RWPE2 (cell line): ENCODE results near the gene C16orf92.
A peak's percentile ranks its signal among the peaks of the same experiment; 100 is the strongest.
"Not testable (repeated sequence)": the region's sequence is repeated elsewhere in the genome, so short reads cannot be mapped to it uniquely, and the experiment has no call there.

Experiments used
- ATAC-seq: fragments of 200-7000 bp; cut with Tn5 transposase; 3 replicates; pipeline ENCODE4 v1.9.1; 2021; ENCODE audit warnings: low read depth
- DNase-seq: peaks from one replicate; pipeline ENCODE4 v3.0.0-alpha.2; 2020; ENCODE audit warnings: low spot score
- H3K27ac ChIP-seq: fragments of 450-650 bp; 2 replicates; pipeline ENCODE4 v1.5.1; 2017; ENCODE audit warnings: mild to moderate bottlenecking; ENCODE audit not compliant: poor library complexity, severe bottlenecking
- H3K27me3 ChIP-seq: fragments of 250-450 bp; sonication (Bioruptor Pico); 2 replicates; pipeline ENCODE4 v1.5.1; 2021; ENCODE audit warnings: mild to moderate bottlenecking, moderate library complexity; ENCODE audit not compliant: insufficient read depth, poor library complexity, severe bottlenecking
- H3K36me3 ChIP-seq: fragments of 250-450 bp; sonication (Bioruptor Pico); 2 replicates; pipeline ENCODE4 v1.5.1; 2020; ENCODE audit warnings: low read depth, mild to moderate bottlenecking, moderate library complexity
- H3K4me1 ChIP-seq: fragments of 250-450 bp; sonication (Bioruptor Pico); 2 replicates; pipeline ENCODE4 v1.5.1; 2021; ENCODE audit warnings: mild to moderate bottlenecking, moderate library complexity; ENCODE audit not compliant: insufficient read depth, poor library complexity, severe bottlenecking
- H3K4me3 ChIP-seq: fragments of 250-450 bp; sonication (Bioruptor Pico); 2 replicates; pipeline ENCODE4 v1.5.1; 2021; ENCODE audit warnings: mild to moderate bottlenecking, moderate library complexity; ENCODE audit not compliant: severe bottlenecking
- H3K9me3 ChIP-seq: fragments of 250-450 bp; sonication (Bioruptor Pico); 2 replicates; pipeline ENCODE4 v1.5.1; 2021; ENCODE audit warnings: mild to moderate bottlenecking, moderate library complexity; ENCODE audit not compliant: severe bottlenecking
- TF ChIP-seq, protein P1 (sequence below): fragments of 450-650 bp; IDR thresholded peaks from one replicate; pipeline ENCODE4 v1.5.1; 2017; ENCODE audit warnings: mild to moderate bottlenecking, moderate library complexity; ENCODE audit not compliant: poor library complexity, severe bottlenecking

C16orf92 gene

DNA sequence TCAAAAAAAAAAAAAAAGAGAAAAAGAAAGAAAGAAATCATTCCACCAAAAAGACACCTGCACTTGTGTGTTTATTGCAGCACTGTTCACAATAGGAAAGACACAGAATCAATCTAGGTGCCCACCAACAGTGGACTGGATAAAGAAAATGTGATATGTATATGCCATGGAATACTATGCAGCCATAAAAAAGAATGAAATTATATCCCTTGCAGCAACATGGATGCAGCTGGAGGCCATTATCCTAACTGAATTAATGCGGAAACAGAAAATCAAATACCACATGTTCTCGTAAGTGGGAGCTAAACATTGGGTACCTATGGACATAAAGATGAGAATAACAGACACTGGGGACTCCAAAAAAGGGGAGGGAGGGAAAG is 5.7 kb upstream of the C16orf92 start:
- no peak overlapping the region for H3K4me3 ChIP-seq
- ATAC-seq, result no peak
- no peak overlapping the region for H3K27ac ChIP-seq
- H3K27me3 ChIP-seq, result no peaks in the 10 kb centered on the region
- no peaks in the 10 kb centered on the region for H3K4me1 ChIP-seq
- DNase-seq, result no peak
- TF ChIP-seq, protein P1, sequence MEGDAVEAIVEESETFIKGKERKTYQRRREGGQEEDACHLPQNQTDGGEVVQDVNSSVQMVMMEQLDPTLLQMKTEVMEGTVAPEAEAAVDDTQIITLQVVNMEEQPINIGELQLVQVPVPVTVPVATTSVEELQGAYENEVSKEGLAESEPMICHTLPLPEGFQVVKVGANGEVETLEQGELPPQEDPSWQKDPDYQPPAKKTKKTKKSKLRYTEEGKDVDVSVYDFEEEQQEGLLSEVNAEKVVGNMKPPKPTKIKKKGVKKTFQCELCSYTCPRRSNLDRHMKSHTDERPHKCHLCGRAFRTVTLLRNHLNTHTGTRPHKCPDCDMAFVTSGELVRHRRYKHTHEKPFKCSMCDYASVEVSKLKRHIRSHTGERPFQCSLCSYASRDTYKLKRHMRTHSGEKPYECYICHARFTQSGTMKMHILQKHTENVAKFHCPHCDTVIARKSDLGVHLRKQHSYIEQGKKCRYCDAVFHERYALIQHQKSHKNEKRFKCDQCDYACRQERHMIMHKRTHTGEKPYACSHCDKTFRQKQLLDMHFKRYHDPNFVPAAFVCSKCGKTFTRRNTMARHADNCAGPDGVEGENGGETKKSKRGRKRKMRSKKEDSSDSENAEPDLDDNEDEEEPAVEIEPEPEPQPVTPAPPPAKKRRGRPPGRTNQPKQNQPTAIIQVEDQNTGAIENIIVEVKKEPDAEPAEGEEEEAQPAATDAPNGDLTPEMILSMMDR, result no peak
- no peaks in the 10 kb centered on the region for H3K36me3 ChIP-seq
- no peaks in the 10 kb centered on the region for H3K9me3 ChIP-seq

DNA sequence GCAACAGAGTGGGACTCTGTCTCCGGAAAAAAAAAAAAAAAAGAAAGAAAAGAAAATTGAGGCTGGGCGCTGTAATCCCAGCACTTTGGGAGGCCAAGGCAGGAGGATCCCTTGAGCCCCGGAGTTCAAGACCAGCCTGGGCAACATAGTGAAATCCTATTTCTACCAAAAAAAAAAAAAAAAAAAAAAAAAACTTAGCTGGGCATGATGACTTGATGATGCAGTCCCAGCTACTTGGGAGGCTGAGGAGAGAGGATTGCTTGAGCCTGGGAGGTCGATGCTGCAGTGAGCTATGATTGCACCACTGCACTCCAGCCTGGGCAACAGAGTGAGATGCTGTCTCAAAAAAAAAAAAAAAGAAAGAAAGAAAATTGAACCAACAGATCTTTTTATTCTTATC is 5.1 kb upstream of the C16orf92 start:
- DNase-seq, H3K4me3 ChIP-seq, H3K36me3 ChIP-seq, ATAC-seq, H3K9me3 ChIP-seq, H3K4me1 ChIP-seq, H3K27ac ChIP-seq, H3K27me3 ChIP-seq: not testable (repeated sequence)

DNA sequence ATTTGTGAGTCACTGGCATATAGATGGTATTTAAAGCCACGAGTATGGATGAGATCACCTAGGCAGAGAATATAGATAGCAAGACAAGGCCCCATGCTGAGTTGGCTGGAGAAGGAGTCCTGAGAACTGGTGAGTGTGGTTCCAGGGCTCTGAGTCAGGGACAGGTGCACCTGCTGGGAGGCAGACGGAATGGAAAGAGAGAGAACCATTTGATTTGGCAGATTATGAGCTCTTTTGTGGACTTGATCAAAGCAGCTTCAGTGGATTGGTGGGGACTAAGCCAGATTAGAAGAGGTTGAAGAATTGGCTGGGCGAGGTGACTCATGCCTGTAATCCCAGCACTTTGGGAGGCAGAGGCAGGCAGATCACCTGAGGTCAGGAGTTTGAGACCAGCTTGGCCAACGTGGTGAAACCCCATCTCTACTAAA is 4.3 kb upstream of the C16orf92 start:
- no peak overlapping the region for H3K27ac ChIP-seq
- no peaks in the 10 kb centered on the region for H3K36me3 ChIP-seq
- ATAC-seq, result peak; percentile 10; the same call in 1 of the 3 replicates
- TF ChIP-seq, protein P1, result no peak
- no peaks in the 10 kb centered on the region for H3K9me3 ChIP-seq
- no peaks in the 10 kb centered on the region for H3K4me1 ChIP-seq
- DNase-seq, result no peak
- no peaks in the 10 kb centered on the region for H3K27me3 ChIP-seq
- no peak overlapping the region for H3K4me3 ChIP-seq

DNA sequence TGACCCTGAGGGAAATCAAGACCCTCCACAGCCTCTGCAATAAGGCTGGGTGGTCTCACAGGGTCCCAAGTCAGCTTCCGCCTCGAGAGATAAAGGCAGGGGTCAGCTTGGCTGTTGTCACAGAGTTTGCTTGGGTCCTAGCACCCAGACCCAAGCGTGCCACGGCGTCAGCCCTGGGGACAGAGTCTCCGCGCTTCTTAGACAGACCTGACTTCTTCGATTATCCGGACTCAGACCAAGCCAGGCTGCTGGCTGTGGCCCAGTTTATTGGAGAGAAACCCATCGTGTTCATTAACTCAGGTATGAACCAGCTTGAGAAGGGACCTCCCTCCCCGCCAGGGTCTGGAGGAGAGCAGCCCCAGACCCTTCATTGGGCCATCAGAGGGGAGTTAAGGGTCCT is 588 bp downstream of the C16orf92 start:
- TF ChIP-seq, protein P1, result no peak
- no peak for ATAC-seq
- Histone ChIP-seq H3K36me3 (no peaks in the 10 kb centered on the region), H3K4me1 (no peaks in the 10 kb centered on the region), H3K27me3 (no peaks in the 10 kb centered on the region), H3K9me3 (no peaks in the 10 kb centered on the region), H3K27ac (no peak overlapping the region), H3K4me3 (no peak overlapping the region)
- no peak for DNase-seq

DNA sequence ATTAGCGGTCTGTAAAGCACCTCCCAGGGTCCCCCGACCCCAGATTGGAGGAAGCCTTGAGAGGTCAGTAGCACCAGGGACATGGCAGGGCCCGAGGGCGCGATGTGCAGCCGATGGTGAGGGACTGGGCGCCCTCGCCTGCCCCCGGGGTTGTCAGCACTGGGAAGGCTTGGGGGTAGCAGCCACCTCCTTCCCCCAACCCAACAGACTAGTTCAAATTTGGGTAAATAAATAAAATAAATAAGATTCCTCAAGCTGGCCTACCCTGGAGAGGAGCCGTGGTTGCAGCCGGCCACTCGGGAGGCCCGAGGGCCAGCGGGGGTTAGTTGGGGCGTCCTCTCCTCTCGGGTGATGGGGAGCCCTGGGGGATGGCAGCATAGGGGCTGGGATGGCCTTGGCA is 1.5 kb downstream of the C16orf92 start:
- no peaks in the 10 kb centered on the region for H3K27me3 ChIP-seq
- ATAC-seq, result no peak
- no peaks in the 10 kb centered on the region for H3K9me3 ChIP-seq

More for the DNA sequence above, 1.5 kb downstream of the C16orf92 start:
- Histone ChIP-seq H3K27ac (no peak overlapping the region), H3K4me3 (no peak overlapping the region), H3K4me1 (no peaks in the 10 kb centered on the region), H3K36me3 (no peaks in the 10 kb centered on the region)
- TF ChIP-seq, protein P1, result no peak
- no peak for DNase-seq
